PC-9 (cell line): ENCODE data around the gene BAZ1B. TPM values are rescaled to one million over a fixed set of nuclear protein-coding genes. Genes with fewer than 3 reads are reported as not detected.

Source experiments
- BruUV-seq: library from RNA; stranded (reverse); fragments of 400-500 nt; replicated peaks from 2 replicates; lab custom pipeline; 2021; lab: Mats Ljungman, UMichigan
- CTCF ChIA-PET: fragments of 300-600 bp; sonication (Branson Sonifier 250); formaldehyde crosslinking; loops from one replicate; lab custom pipeline; 2022; ENCODE audit warnings: antibody characterized with exemption; lab: Charles Lee
- POLR2A ChIA-PET: fragments of 300-600 bp; sonication (Branson Sonifier 250); formaldehyde crosslinking; loops from one replicate; lab custom pipeline; 2022; ENCODE audit warnings: antibody characterized with exemption; ENCODE audit not compliant: unreplicated experiment; lab: Charles Lee
- DNase-seq, 2 experiments: peaks; one replicate each; pipeline versions ENCODE4 v3.0.0 to v3.0.0-alpha.2; 2015 to 2022; ENCODE audit warnings: mixed read lengths in 1 of 2
- H2AFZ ChIP-seq: fragments of 200-600 bp; sonication (generic); 2 replicates; pipeline ENCODE4 v1.8.1; 2017; ENCODE audit warnings: antibody characterized with exemption
- H3F3A ChIP-seq: fragments of 200-600 bp; sonication (generic); 2 replicates; pipeline ENCODE4 v1.8.1; 2017; ENCODE audit warnings: antibody characterized with exemption, mild to moderate bottlenecking, low read depth; ENCODE audit not compliant: insufficient read depth
- H3K27ac ChIP-seq: fragments of 200-600 bp; sonication (generic); 2 replicates; pipeline ENCODE4 v1.6.1; 2016; ENCODE audit warnings: mixed run types
- H3K27me3 ChIP-seq: fragments of 200-600 bp; sonication (generic); 2 replicates; pipeline ENCODE4 v1.6.1; 2016; ENCODE audit warnings: low read depth, mixed run types; ENCODE audit not compliant: insufficient read depth
- H3K36me3 ChIP-seq: fragments of 200-600 bp; sonication (generic); 2 replicates; pipeline ENCODE4 v1.6.1; 2016; ENCODE audit warnings: low read depth, mixed run types
- H3K4me1 ChIP-seq: fragments of 200-600 bp; sonication (generic); replicated peaks from 2 replicates; pipeline ENCODE4 v1.6.1; 2016; ENCODE audit warnings: mixed run types; ENCODE audit not compliant: insufficient read depth
- H3K4me2 ChIP-seq: fragments of 200-600 bp; sonication (generic); 2 replicates; pipeline ENCODE4 v1.6.1; 2017; ENCODE audit warnings: mixed run types
- H3K4me3 ChIP-seq: fragments of 200-600 bp; sonication (generic); 2 replicates; pipeline ENCODE4 v1.6.1; 2016; ENCODE audit warnings: mixed run types
- H3K79me2 ChIP-seq: fragments of 200-600 bp; sonication (generic); 2 replicates; pipeline ENCODE4 v1.6.1; 2017; ENCODE audit warnings: low read depth, mixed run types
- H3K9me2 ChIP-seq: fragments of 200-600 bp; sonication (generic); 2 replicates; pipeline ENCODE4 v1.8.1; 2017; ENCODE audit warnings: mild to moderate bottlenecking; ENCODE audit not compliant: insufficient read depth
- H3K9me3 ChIP-seq: fragments of 200-600 bp; sonication (generic); 2 replicates; pipeline ENCODE4 v1.8.1; 2016; ENCODE audit warnings: low read depth; ENCODE audit not compliant: insufficient read depth
- H4K20me1 ChIP-seq: fragments of 200-600 bp; sonication (generic); 2 replicates; pipeline ENCODE4 v1.8.1; 2017; ENCODE audit not compliant: insufficient read depth
- CTCF ChIP-seq: fragments of 200-600 bp; sonication (generic); conservative IDR thresholded peaks from 2 replicates; pipeline ENCODE4 v1.6.1; 2017; ENCODE audit warnings: mixed run types, antibody characterized with exemption, mild to moderate bottlenecking, moderate library complexity
- EZH2 ChIP-seq: fragments of 200-600 bp; sonication (generic); IDR thresholded peaks from 2 replicates; pipeline ENCODE4 v1.8.0; 2017; ENCODE audit warnings: antibody characterized with exemption, low read depth
- intact Hi-C: fragments of 100-400 bp; cut with micrococcal nuclease; formaldehyde crosslinking; loops from one replicate; pipeline ENCODE4 v1.10.0; 2022; ENCODE audit not compliant: unreplicated experiment
- total RNA-seq: library from RNA; stranded (reverse); gene quantifications from 2 replicates; pipeline ENCODE4 v1.2.3, GENCODE V29; 2021

Gene BAZ1B
- total RNA-seq, 1 experiment from 2014 or later = 88.4 TPM

- Histone ChIP-seq H3K27me3 (no peaks in the 10 kb centered on the region), H3K4me2 (no peak overlapping the region), H3K79me2 (peaks cover 16% of the 10 kb centered on the region), H3K9me3 (no peaks in the 10 kb centered on the region), H3K27ac (no peak overlapping the region), H3F3A (peaks cover 9% of the 10 kb centered on the region; the same call in 1 of the 2 replicates), H3K4me1 (no peaks in the 10 kb centered on the region), H3K4me3 (no peak overlapping the region), H3K9me2 (no peaks in the 10 kb centered on the region), H4K20me1 (peaks cover 58% of the 10 kb centered on the region), H2AFZ (no peak overlapping the region), H3K36me3 (peaks cover 40% of the 10 kb centered on the region)
- POLR2A ChIA-PET = no interaction called here
- DNase-seq = no peak
- intact Hi-C loops = no loop called here
- no TSS peak for BruUV-seq
- no peak for TF ChIP-seq EZH2
- TF ChIP-seq CTCF = no peak
- CTCF ChIA-PET = no interaction called here
Measured at GRCh38 chr7:73507556-73507955, 14.5 kb downstream of the BAZ1B start.

- H3K36me3 ChIP-seq = peaks cover 50% of the 10 kb centered on the region
- peaks cover 42% of the 10 kb centered on the region for H4K20me1 ChIP-seq
- no peak overlapping the region for H3K4me2 ChIP-seq
- H3K9me2 ChIP-seq = no peaks in the 10 kb centered on the region
- H3F3A ChIP-seq = peaks cover 6% of the 10 kb centered on the region
- CTCF ChIA-PET = no interaction called here
- no peaks in the 10 kb centered on the region for H3K4me1 ChIP-seq
- TF ChIP-seq EZH2 (no peak), CTCF (no peak)
- no TSS peak for BruUV-seq
- intact Hi-C loops = no loop called here
- DNase-seq = no peak
- peaks cover 4% of the 10 kb centered on the region for H3K79me2 ChIP-seq
- no peak overlapping the region for H3K4me3 ChIP-seq
- H3K27me3 ChIP-seq = no peaks in the 10 kb centered on the region
- H3K27ac ChIP-seq = no peak overlapping the region
- H3K9me3 ChIP-seq = no peaks in the 10 kb centered on the region
- no peak overlapping the region for H2AFZ ChIP-seq
- POLR2A ChIA-PET = no interaction called here
Measured at GRCh38 chr7:73504920-73505319, 17.2 kb downstream of the BAZ1B start.

DNA sequence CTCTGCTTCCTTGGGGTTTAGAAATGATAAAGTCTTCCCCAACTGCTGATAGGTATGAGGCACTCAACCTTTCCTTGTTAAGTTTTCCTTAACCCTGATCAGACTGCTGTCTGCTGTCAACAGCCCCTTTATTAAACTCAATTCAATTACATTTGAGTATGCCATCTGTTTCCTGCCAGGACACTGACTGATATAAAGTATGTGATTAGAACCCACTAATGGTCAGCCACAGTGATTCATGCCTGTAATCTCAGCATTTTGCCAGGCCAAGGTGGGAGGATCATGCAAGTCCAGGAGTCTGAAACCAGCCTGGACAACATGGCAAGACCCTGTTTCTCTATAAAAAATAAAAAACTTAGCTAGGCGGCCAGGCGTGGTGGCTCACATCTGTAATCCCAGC lies 18.1 kb downstream of the BAZ1B start:
- no peaks in the 10 kb centered on the region for H3K9me2 ChIP-seq

More for the DNA sequence above, 18.1 kb downstream of the BAZ1B start:
- POLR2A ChIA-PET = no interaction called here
- H2AFZ ChIP-seq = no peak overlapping the region
- H3K27me3 ChIP-seq = no peaks in the 10 kb centered on the region
- no peaks in the 10 kb centered on the region for H3K9me3 ChIP-seq
- intact Hi-C loops = no loop called here
- CTCF ChIA-PET = no interaction called here
- no TSS peak for BruUV-seq
- no peak overlapping the region for H3K4me2 ChIP-seq
- H3K79me2 ChIP-seq = peaks cover 4% of the 10 kb centered on the region
- H3K36me3 ChIP-seq = peaks cover 53% of the 10 kb centered on the region
- H3K4me3 ChIP-seq = no peak overlapping the region
- H3K27ac ChIP-seq = no peak overlapping the region
- peaks cover 13% of the 10 kb centered on the region for H3F3A ChIP-seq
- no peak for DNase-seq
- no peaks in the 10 kb centered on the region for H3K4me1 ChIP-seq
- TF ChIP-seq EZH2 (no peak), CTCF (no peak)
- peaks cover 37% of the 10 kb centered on the region for H4K20me1 ChIP-seq
